8988T (cell line): Measurements from ENCODE around the gene GNA12.
"Not testable (repeated sequence)": the region's sequence is repeated elsewhere in the genome, so short reads cannot be mapped to it uniquely, and the experiment has no call there.

Experiments used
- DNase-seq: peaks from one replicate; pipeline ENCODE4 v3.0.0; 2011

Gene GNA12

DNA sequence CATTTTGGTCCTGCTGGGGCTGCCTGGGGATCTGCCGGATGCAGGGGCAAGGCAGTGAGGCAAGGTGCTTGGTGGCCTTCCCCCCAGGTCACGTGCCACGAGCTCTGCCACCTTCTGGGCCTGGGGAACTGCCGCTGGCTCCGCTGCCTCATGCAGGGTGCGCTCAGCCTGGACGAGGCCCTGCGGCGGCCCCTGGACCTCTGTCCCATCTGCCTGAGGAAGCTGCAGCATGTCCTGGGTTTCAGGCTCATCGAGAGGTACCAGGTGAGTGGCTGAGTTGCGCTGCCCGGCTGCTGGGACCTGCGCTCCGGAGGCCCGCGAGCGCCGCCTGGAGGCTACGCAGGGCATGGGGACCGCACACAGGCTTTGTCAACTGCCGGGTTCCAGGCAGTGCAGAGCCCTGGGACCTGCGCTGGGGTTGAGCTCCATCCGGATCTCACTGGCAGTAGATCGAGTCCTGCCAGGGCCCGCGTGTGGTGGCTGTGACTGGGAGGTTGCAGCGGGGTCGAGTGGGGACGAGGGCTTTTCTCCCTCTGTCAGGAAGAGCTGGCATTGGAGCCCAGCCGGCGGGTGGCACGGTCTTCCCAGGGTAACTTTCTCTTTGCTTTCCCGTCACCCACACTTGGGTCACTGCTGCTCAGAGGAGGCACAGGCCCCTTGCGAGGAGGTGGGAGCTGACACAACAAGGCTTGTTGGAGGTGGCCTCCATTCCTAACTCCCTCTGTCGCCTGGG, 134.4 kb downstream of the GNA12 start:
- peak; percentile 88 for DNase-seq

DNA sequence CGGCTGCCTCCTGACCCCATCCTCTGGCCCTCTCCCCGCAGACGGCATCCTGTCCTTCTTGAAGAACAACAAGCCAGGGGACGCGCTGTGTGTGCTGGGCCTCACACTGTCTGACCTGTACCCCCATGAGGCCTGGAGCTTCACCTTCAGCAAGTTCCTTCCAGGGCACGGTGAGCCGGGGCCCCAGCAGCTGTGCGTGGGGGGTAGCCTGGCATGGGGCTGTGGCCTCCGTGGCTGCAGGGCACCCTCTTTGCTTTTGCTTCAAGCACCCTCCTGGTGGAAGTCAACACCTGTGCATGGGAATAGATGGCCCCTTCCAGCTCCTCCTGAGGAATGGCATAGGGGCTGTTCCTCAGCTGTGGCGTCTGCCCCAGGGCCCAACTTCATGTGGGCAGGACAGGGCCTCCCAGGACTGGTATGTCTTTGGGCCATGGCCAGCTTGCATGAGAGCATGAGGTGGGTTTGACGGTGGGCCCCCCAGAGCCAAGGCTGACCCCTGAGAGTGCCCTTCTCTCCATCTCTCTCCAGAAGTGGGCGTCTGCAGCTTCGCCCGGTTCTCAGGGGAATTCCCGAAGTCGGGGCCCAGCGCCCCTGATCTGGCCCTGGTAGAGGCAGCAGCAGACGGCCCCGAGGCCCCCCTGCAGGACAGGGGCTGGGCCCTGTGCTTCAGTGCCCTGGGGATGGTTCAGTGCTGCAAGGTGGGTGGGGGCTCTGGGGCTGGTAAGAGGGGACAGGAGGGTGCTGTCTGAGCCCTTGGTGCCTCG, 135.4 kb downstream of the GNA12 start:
- no peak for DNase-seq

DNA sequence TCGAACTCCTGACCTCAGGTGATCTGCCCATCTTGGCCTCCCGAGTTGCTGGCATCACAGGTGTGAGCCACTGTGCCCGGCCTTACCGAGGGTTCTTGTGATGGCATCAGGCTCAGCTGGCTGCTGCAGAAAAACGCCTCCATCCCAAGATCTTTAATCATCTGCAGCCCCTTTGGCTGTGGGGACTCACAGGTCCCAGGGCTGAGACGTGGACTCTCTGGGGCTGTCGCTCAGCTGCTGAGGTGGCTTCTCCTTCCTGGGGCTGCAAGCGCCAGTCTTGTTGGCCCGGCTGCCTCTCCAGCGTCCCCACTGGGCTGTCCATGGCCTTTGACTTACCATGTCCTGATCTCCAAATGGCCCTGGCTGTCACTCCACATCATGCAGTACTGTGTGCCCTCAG, 136.1 kb downstream of the GNA12 start:
- DNase-seq: no peak

GRCh38 chr7:2707481-2707880, 136.6 kb downstream of the GNA12 start:
- no peak for DNase-seq

DNA sequence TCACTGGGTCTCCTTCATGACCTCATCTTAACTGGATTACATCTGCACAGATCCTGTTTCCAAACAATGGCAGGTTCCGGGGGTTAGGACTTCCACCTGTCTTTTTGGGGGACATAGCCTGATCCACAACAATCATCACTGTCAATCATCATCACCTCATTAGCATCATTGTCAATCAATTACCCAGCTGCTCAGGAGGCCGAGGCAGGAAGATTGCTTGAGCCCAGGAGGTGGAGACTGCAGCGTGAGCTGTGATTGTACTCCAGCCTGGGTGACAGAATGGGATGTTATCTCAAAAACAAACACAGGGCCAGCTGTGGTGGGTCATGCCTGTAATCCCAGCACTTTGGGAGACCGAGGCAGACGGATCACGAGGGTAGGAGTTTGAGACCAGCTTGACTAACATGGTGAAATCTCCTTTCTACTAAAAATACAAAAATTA, 137.4 kb downstream of the GNA12 start:
- no peak for DNase-seq

- DNase-seq: no peak
These were observed 138.6 kb downstream of the GNA12 start for GRCh38 chr7:2705371-2706096.

DNA sequence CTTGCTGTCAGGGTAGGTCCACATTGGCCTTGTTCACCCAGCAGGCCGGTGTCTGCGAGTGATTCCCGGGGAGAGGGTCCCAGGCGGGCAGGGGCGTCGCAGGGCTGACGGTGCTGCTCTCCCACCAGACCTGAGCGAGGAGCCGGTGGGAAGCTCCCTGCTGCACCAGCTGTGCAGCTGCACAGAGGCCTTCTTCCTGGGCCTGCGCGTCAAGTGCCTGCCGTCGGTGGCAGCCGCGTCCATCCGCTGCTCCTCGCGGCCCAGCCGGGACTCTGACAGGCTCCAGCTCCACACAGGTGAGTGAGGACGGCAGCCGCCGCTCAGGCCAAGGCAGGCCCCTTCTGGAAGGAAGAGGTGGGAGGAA, 141.5 kb downstream of the GNA12 start:
- DNase-seq: no peak

DNA sequence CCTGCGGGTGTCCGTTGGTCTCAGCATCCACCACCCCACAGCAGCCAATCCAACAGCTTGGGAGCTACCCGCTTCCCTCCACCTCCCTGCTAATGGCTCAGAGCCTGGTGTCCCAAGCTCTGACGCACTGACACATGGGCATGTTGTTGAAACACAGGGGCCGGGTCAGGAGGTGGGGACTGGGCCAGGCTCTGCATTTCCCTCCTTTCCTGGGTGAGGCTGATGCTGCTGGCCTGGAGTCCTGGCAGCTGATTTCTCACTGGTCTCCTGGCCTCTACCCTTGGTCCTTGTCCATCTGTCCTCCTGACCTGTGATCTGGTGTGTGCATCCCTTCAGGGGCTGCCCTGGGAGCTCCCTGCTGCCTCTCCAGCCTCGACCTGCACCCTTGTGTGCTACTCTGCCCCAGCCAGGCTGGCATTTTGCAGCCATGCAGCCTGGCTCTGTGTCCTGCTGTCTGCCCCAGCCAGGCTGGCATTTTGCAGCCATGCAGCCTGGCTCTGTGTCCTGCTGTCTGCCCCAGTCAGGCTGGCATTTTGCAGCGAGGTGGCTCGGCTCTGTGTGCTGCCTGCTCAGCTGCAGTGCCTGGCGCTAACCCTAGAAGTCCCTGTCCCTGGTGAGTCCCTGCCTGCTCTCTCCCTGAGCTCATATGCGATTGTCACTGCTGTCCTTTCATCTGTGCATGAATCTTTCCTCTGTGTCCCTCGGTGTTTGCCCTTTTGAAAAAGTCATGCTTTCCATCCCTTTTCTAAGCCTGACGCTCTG, 142.1 kb downstream of the GNA12 start:
- DNase-seq: no peak

DNA sequence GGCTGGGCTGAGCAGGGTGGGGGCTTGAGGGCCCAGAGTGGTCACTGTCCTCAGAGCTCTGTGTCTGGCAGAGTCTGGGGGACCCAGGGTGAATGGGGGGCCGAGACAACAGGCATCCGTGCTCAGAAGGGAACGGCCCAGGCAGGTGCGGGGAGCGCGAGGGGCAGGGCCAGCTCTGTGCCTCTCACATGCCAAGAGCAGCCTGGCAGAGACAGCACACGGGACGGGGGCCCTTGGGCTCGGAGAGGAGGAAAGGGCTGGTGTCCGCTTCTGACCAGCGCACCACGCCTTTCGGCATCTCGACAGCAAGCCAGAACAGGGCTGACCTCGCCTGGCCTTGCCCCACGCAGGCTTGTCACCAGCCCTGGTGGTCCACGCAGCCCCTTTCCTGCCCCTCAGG, 142.7 kb downstream of the GNA12 start:
- no peak for DNase-seq

GRCh38 chr7:2700141-2700850, 143.8 kb downstream of the GNA12 start:
- DNase-seq: no peak

DNA sequence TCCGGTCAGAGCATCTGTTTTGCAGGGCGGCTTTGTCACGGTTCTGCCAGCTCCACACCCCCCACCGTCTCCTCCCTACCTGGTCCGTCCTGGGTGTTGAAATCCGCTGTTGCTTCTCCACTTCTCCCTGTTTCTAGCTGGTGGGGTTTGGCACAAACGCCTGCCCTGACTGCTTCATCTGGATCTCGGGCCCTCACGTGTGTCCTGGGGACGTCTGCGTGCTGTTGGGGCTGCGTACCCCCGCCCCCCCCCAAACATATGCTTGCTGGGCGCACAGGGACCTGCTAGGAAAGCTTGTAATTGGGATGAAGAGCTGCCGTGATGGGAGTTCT, 144.9 kb downstream of the GNA12 start:
- DNase-seq: no peak

DNA sequence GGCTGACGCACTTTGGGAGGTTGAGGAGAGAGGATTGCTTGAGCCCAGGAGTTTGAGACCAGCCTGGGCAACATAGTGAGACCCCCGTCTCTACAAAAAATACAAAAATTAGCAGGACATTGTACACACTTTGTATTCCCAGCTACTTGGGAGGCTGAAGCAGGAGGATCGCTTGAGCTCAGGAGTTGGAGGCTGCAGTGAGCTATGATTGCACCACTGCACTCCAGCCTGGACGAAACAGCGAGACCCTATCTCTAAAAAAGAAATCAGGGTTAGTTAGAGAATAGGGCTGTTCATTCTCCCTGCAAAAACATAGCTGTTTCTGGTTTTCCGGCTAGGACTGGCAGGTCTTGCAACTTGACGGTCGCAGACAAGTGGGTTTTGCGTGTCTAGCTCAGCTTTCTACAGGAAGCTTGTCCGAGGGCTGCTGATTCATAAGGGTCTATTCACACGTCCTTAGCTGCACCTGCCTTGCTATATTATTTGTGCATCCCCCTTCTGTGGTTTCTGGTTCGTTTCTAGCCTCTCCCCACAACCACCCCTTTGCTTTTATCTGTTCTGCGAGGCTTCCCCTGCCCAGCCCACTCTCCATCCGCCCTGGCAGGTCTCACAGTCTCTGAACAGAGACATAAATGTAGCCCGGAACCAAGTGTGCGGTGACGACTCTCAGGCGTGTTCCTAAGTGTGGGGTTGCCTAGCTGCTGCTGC, 145.4 kb downstream of the GNA12 start:
- DNase-seq: no peak

DNA sequence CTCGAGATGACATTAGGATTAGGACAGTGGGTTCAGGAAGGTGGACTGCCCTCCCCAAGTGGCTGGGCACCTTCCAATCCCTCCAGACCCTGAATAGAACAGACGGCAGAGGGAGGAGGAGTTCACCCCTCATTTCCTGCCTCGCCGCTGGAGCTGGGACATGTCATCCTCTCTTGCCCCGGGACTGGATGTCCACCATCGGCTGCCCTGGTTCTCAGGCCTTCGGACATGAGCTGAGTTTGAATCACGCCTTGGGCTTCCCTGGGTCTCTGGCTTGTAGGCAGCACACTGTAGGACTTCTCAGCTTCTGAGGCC, 150.0 kb downstream of the GNA12 start:
- not testable (repeated sequence) for DNase-seq

GRCh38 chr7:2693420-2694121, 150.5 kb downstream of the GNA12 start:
- DNase-seq: not testable (repeated sequence)

DNA sequence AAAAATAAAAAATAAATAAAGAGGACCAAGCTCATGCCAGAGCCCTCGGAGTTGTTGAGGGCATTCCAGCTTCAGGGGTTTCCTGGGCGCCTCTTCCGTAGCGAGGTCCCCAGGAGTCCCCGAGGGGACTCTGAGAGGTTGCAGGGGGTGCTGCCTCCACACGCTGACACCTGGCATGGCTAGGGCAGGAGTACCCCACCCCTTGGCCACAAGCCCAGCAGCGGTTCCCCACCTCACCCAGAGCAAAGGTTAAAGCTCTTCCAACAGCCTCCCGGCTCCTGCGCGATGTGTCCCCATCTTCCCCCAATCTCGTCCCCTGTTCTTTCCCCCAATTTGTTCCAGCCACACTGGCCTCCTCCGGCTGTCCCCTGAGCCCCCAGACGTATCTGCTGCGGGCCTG, 151.6 kb downstream of the GNA12 start:
- no peak for DNase-seq

GRCh38 chr7:2691932-2692439, 152.1 kb downstream of the GNA12 start:
- not testable (repeated sequence) for DNase-seq

- no peak for DNase-seq
These were observed 152.9 kb downstream of the GNA12 start for GRCh38 chr7:2691011-2691707.

DNA sequence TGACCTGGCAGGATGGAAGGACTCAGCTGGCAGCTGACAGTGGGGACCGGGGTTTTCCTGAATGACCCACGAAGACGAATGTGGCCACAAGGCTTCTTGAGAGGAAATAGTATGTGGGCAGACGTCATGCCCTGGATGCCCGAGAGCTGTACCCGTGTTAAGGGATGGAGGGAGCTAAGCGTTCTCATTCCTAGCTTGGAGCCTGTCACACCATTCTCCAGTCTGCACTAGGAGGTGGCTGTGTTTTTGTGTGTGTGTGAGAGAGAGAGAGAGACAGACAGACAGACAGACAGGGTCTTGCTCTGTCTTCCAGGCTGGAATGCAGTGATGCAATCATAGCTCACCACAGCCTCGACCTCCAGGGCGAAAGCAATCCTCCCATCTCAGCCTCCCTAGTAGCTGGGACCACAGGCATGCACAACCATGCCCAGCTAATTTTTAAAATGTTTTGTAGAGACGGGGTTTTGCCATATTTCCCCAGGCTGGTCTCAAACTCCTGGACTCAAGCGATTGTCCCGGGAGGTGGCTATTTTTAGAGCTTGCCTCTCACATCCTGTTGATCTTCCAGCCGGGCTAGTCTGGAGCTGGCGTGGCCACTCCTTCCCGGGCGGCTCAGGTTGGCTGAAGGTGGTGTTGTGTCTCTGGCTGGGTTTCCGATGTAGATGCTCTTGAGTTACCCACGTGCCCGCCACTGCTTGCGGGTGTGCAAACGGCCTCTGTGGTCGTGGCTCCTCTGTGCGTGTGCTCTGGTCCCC, 154.0 kb downstream of the GNA12 start:
- DNase-seq: no peak

GRCh38 chr7:2689343-2689847, 154.7 kb downstream of the GNA12 start:
- DNase-seq: no peak
